H9 (cell line): Measurements from ENCODE around the gene MMP25. TPM values are rescaled to one million over a fixed set of nuclear protein-coding genes. Genes with fewer than 3 reads are reported as not detected.

Source experiments
- DNase-seq: peaks from one replicate; pipeline ENCODE4 v3.0.0-alpha.2; 2017
- H2AFZ ChIP-seq: one replicate; pipeline ENCODE4 v1.6.1; 2013; ENCODE audit warnings: mild to moderate bottlenecking, low read length, control low read depth, moderate library complexity
- H2AK5ac ChIP-seq: 2 replicates; pipeline ENCODE4 v1.6.1; 2013; ENCODE audit warnings: low read length, control low read depth, mixed read lengths; ENCODE audit not compliant: insufficient read length
- H2BK120ac ChIP-seq: one replicate; pipeline ENCODE4 v1.6.1; 2013; ENCODE audit warnings: low read depth, mild to moderate bottlenecking, low read length, control low read depth, inconsistent platforms; ENCODE audit not compliant: poor library complexity, severe bottlenecking
- H2BK12ac ChIP-seq: 2 replicates; pipeline ENCODE4 v1.6.1; 2013; ENCODE audit warnings: low read length, control low read depth, mixed read lengths, low read depth; ENCODE audit not compliant: insufficient read length
- H2BK15ac ChIP-seq: 2 replicates; pipeline ENCODE4 v1.6.1; 2013; ENCODE audit warnings: low read depth, low read length, control low read depth
- H2BK20ac ChIP-seq: one replicate; pipeline ENCODE4 v1.6.1; 2013; ENCODE audit warnings: low read depth, mild to moderate bottlenecking, low read length, control low read depth, inconsistent platforms; ENCODE audit not compliant: poor library complexity, severe bottlenecking
- H2BK5ac ChIP-seq: 2 replicates; pipeline ENCODE4 v1.6.1; 2013; ENCODE audit warnings: low read length, control low read depth, mixed read lengths; ENCODE audit not compliant: insufficient read length
- H3K14ac ChIP-seq: 2 replicates; pipeline ENCODE4 v1.6.1; 2013; ENCODE audit warnings: low read length, control low read depth; ENCODE audit not compliant: insufficient read depth
- H3K18ac ChIP-seq: 2 replicates; pipeline ENCODE4 v1.6.1; 2013; ENCODE audit warnings: low read depth, mild to moderate bottlenecking, mixed read lengths, low read length, control low read depth; ENCODE audit not compliant: insufficient read length
- H3K23ac ChIP-seq: 2 replicates; pipeline ENCODE4 v1.6.1; 2013; ENCODE audit warnings: low read length, control low read depth, mixed read lengths, low read depth; ENCODE audit not compliant: insufficient read length
- H3K23me2 ChIP-seq: 2 replicates; pipeline ENCODE4 v1.6.1; 2013; ENCODE audit warnings: low read depth, mild to moderate bottlenecking, mixed read lengths, low read length, control low read depth; ENCODE audit not compliant: insufficient read length, poor library complexity, severe bottlenecking
- H3K27ac ChIP-seq: 2 replicates; pipeline ENCODE4 v1.5.1; 2013; ENCODE audit warnings: low read length, control low read depth, mixed read lengths, low read depth; ENCODE audit not compliant: insufficient read length
- H3K27me3 ChIP-seq: 2 replicates; pipeline ENCODE4 v1.6.1; 2013; ENCODE audit warnings: low read length, control low read depth, inconsistent platforms; ENCODE audit not compliant: insufficient read depth
- H3K4ac ChIP-seq: 2 replicates; pipeline ENCODE4 v1.6.1; 2013; ENCODE audit warnings: low read depth, mild to moderate bottlenecking, control low read depth, inconsistent platforms, low read length, moderate library complexity
- H3K4me1 ChIP-seq: 2 replicates; pipeline ENCODE4 v1.6.1; 2013; ENCODE audit warnings: low read length, control low read depth, inconsistent platforms; ENCODE audit not compliant: insufficient read depth
- H3K4me2 ChIP-seq: 2 replicates; pipeline ENCODE4 v1.6.1; 2013; ENCODE audit warnings: low read length, control low read depth, mixed read lengths; ENCODE audit not compliant: insufficient read length, insufficient read depth
- H3K56ac ChIP-seq: 2 replicates; pipeline ENCODE4 v1.6.1; 2013; ENCODE audit warnings: low read depth, mild to moderate bottlenecking, mixed read lengths, low read length, control low read depth; ENCODE audit not compliant: insufficient read length
- H3K79me1 ChIP-seq: 2 replicates; pipeline ENCODE4 v1.6.1; 2013; ENCODE audit warnings: low read depth, mild to moderate bottlenecking, moderate library complexity, low read length, control low read depth, inconsistent platforms; ENCODE audit not compliant: insufficient read depth, poor library complexity, severe bottlenecking
- H3K79me2 ChIP-seq: 2 replicates; pipeline ENCODE4 v1.6.1; 2013; ENCODE audit warnings: low read length, control low read depth, inconsistent platforms; ENCODE audit not compliant: insufficient read depth
- H3K9ac ChIP-seq: 2 replicates; pipeline ENCODE4 v1.6.1; 2013; ENCODE audit warnings: low read length, control low read depth, mixed read lengths; ENCODE audit not compliant: insufficient read length; ENCODE audit errors: extremely low read depth
- H3K9me3 ChIP-seq: one replicate; pipeline ENCODE4 v1.6.1; 2013; ENCODE audit warnings: low read depth, low read length, inconsistent platforms; ENCODE audit not compliant: control insufficient read depth
- H3T11ph ChIP-seq: one replicate; pipeline ENCODE4 v1.6.1; 2013; ENCODE audit warnings: mild to moderate bottlenecking, low read length, control low read depth, inconsistent platforms
- H4K20me1 ChIP-seq: one replicate; pipeline ENCODE4 v1.6.1; 2013; ENCODE audit not compliant: control insufficient read depth, insufficient read length, insufficient read depth
- H4K5ac ChIP-seq: 2 replicates; pipeline ENCODE4 v1.6.1; 2013; ENCODE audit warnings: low read depth, mild to moderate bottlenecking, mixed read lengths, low read length, control low read depth; ENCODE audit not compliant: insufficient read length
- H4K8ac ChIP-seq: replicated peaks from 2 replicates; pipeline ENCODE4 v1.6.1; 2013; ENCODE audit warnings: low read length, control low read depth, mixed read lengths, low read depth; ENCODE audit not compliant: insufficient read length
- H4K91ac ChIP-seq: 2 replicates; pipeline ENCODE4 v1.6.1; 2013; ENCODE audit warnings: low read depth, mild to moderate bottlenecking, moderate library complexity, mixed read lengths, low read length, control low read depth; ENCODE audit not compliant: insufficient read length
- H3K27ac Mint-ChIP-seq, 3 experiments: 2 replicates in 2 of 3; 3 replicates in 1 of 3; pipeline ENCODE4 v1.8.0; 2020 to 2021; ENCODE audit warnings: mixed read lengths in 3 of 3, mild to moderate bottlenecking in 1 of 3, moderate library complexity in 1 of 3
- H3K27me3 Mint-ChIP-seq: 2 replicates; pipeline ENCODE4 v1.8.0; 2021; ENCODE audit warnings: low read depth, mild to moderate bottlenecking, moderate library complexity, mixed read lengths
- H3K36me3 Mint-ChIP-seq, 3 experiments: 2 replicates in 2 of 3; 3 replicates in 1 of 3; pipeline ENCODE4 v1.8.0; 2020 to 2021; ENCODE audit warnings: low read depth in 3 of 3, mixed read lengths in 3 of 3; ENCODE audit not compliant: insufficient read depth in 1 of 3
- H3K4me1 Mint-ChIP-seq, 2 experiments: 2 replicates each; pipeline ENCODE4 v1.8.0; 2020; ENCODE audit warnings: mixed read lengths in 2 of 2
- H3K4me3 Mint-ChIP-seq, 2 experiments: 2 replicates in 1 of 2; 3 replicates in 1 of 2; pipeline ENCODE4 v1.8.0; 2020 to 2021; ENCODE audit warnings: mild to moderate bottlenecking in 2 of 2, mixed read lengths in 2 of 2, moderate library complexity in 1 of 2
- H3K9me3 Mint-ChIP-seq, 2 experiments: 2 replicates in 1 of 2; 3 replicates in 1 of 2; pipeline ENCODE4 v1.8.0; 2020; ENCODE audit warnings: mild to moderate bottlenecking in 2 of 2, mixed read lengths in 2 of 2, moderate library complexity in 1 of 2
- CTCF ChIP-seq: fragments of 200-600 bp; sonication (generic); conservative IDR thresholded peaks from 3 replicates; pipeline ENCODE4 v1.8.0; 2021; ENCODE audit warnings: antibody characterized with exemption, mild to moderate bottlenecking
- WGBS: extraction: QIAGEN DNeasy Blood & Tissue Kit; methylation state at CpG from one replicate; pipeline ENCODE4 v1.1.7; 2013; ENCODE audit warnings: missing lambda C conversion rate, low lambda C conversion rate, mixed read lengths; ENCODE audit not compliant: insufficient read length; ENCODE audit errors: extremely low coverage; 5-methylcytosine and 5-hydroxymethylcytosine counted together
- total RNA-seq: library from RNA; stranded (reverse); gene quantifications from 2 replicates; pipeline ENCODE4 v1.2.1, GENCODE V29; 2021

Gene MMP25
- total RNA-seq, 1 experiment from 2014 or later = 13.5 TPM

- no peak overlapping the region for H2BK120ac ChIP-seq
- H3K23ac ChIP-seq = no peak overlapping the region
- H3T11ph ChIP-seq = no peak overlapping the region
- H2BK5ac ChIP-seq = no peak overlapping the region
- no peak overlapping the region for H4K5ac ChIP-seq
- no peak for DNase-seq
- H3K27me3 ChIP-seq = no peaks in the 10 kb centered on the region
- no CpG with 5 or more reads among the region's 6 CpGs for WGBS
- H4K91ac ChIP-seq = no peak overlapping the region
- TF ChIP-seq CTCF = no peak
- H3K27ac ChIP-seq = no peak overlapping the region
- no peak overlapping the region for H3K4me2 ChIP-seq
- Mint-ChIP-seq H3K36me3 (peaks cover 0 to 17% (median 0%) of the 10 kb centered on the region in 3 experiments; a peak in 4 of 7 replicates), H3K9me3 (no peaks in the 10 kb centered on the region), H3K4me3 (no peak overlapping the region), H3K4me1 (peaks cover 23 to 25% of the 10 kb centered on the region in 2 experiments), H3K27ac (no peak overlapping the region), H3K27me3 (peaks cover 16% of the 10 kb centered on the region)
- H4K8ac ChIP-seq = no peak overlapping the region
- no peak overlapping the region for H3K18ac ChIP-seq
- H3K56ac ChIP-seq = no peak overlapping the region
- no peaks in the 10 kb centered on the region for H4K20me1 ChIP-seq
- no peaks in the 10 kb centered on the region for H3K9me3 ChIP-seq
- H2AK5ac ChIP-seq = no peak overlapping the region
- no peak overlapping the region for H2BK20ac ChIP-seq
- H3K4me1 ChIP-seq = no peaks in the 10 kb centered on the region
- no peaks in the 10 kb centered on the region for H3K79me1 ChIP-seq
- no peaks in the 10 kb centered on the region for H3K79me2 ChIP-seq
- no peaks in the 10 kb centered on the region for H3K23me2 ChIP-seq
- H3K4ac ChIP-seq = no peak overlapping the region
- no peak overlapping the region for H2AFZ ChIP-seq
- H2BK12ac ChIP-seq = no peak overlapping the region
- no peak overlapping the region for H3K9ac ChIP-seq
- H3K14ac ChIP-seq = no peak overlapping the region
- H2BK15ac ChIP-seq = no peak overlapping the region
These were observed 30.2 kb downstream of the MMP25 start for GRCh38 chr16:3076577-3076976.
